Measurements from ENCODE around the gene COL19A1.

COL19A1 gene

GRCh38 chr6:70135219-70136160 is 269.1 kb downstream of the COL19A1 start:
- no peak for DNase-seq

- DNase-seq: no peak
These were observed 270.6 kb downstream of the COL19A1 start for GRCh38 chr6:70136996-70137395.

GRCh38 chr6:70140496-70140895 is 274.1 kb downstream of the COL19A1 start:
- DNase-seq: no peak

GRCh38 chr6:70142034-70142433 is 275.7 kb downstream of the COL19A1 start:
- DNase-seq: no peak

- no peak for DNase-seq
These were observed 278.8 kb downstream of the COL19A1 start for GRCh38 chr6:70145178-70145577.

- no peak for DNase-seq
These were observed 282.9 kb downstream of the COL19A1 start for GRCh38 chr6:70149209-70149788.

GRCh38 chr6:70150521-70150920 is 284.2 kb downstream of the COL19A1 start:
- no peak for DNase-seq

- no peak for DNase-seq
These were observed 285.3 kb downstream of the COL19A1 start for GRCh38 chr6:70151616-70152015.

GRCh38 chr6:70152786-70153185 is 286.4 kb downstream of the COL19A1 start:
- no peak for DNase-seq

GRCh38 chr6:70157086-70157485 is 290.7 kb downstream of the COL19A1 start:
- no peak for DNase-seq

GRCh38 chr6:70160276-70160675 is 293.9 kb downstream of the COL19A1 start:
- no peak for DNase-seq

- no peak for DNase-seq
These were observed 296.6 kb downstream of the COL19A1 start for GRCh38 chr6:70162972-70163371.

GRCh38 chr6:70163795-70164194 is 297.4 kb downstream of the COL19A1 start:
- DNase-seq: no peak

GRCh38 chr6:70164556-70164955 is 298.2 kb downstream of the COL19A1 start:
- no peak for DNase-seq

GRCh38 chr6:70166088-70166958 is 300.0 kb downstream of the COL19A1 start:
- no peak for DNase-seq

- no peak for DNase-seq
These were observed 302.5 kb downstream of the COL19A1 start for GRCh38 chr6:70168681-70169377.

GRCh38 chr6:70171236-70171635 is 304.9 kb downstream of the COL19A1 start:
- no peak for DNase-seq

- no peak for DNase-seq
These were observed 305.9 kb downstream of the COL19A1 start for GRCh38 chr6:70172252-70172651.

- no peak for DNase-seq
These were observed 309.4 kb downstream of the COL19A1 start for GRCh38 chr6:70175770-70176169.

- DNase-seq: no peak
These were observed 310.6 kb downstream of the COL19A1 start for GRCh38 chr6:70176842-70177550.

GRCh38 chr6:70180183-70180900 is 314.0 kb downstream of the COL19A1 start:
- no peak for DNase-seq
